Neural cell (in vitro differentiated cells): ENCODE data around the gene WNT5B.

Experiments used
- CTCF ChIP-seq: fragments of 450-650 bp; IDR thresholded peaks from 2 replicates; pipeline ENCODE4 v1.5.1; 2014; ENCODE audit warnings: antibody characterized with exemption, mild to moderate bottlenecking, moderate library complexity; ENCODE audit not compliant: poor library complexity, severe bottlenecking
- EP300 ChIP-seq: fragments of 450-650 bp; conservative IDR thresholded peaks from 2 replicates; pipeline ENCODE4 v1.6.1; 2014; ENCODE audit warnings: antibody characterized with exemption, mild to moderate bottlenecking, moderate library complexity; ENCODE audit not compliant: poor library complexity, severe bottlenecking
- EZH2 ChIP-seq: fragments of 200-600, 300-800 bp; shearing (Covaris generic), sonication (generic); IDR thresholded peaks from 2 replicates; pipeline ENCODE4 v1.6.1; 2014; ENCODE audit warnings: antibody characterized with exemption, low read length, borderline replicate concordance, mild to moderate bottlenecking; ENCODE audit not compliant: insufficient read depth, poor library complexity, severe bottlenecking
- POLR2AphosphoS5 ChIP-seq: IDR thresholded peaks from 2 replicates; pipeline ENCODE4 v1.6.1; 2012
- RAD21 ChIP-seq: fragments of 450-650 bp; conservative IDR thresholded peaks from 2 replicates; pipeline ENCODE4 v1.6.1; 2014; ENCODE audit warnings: antibody characterized with exemption, mild to moderate bottlenecking, moderate library complexity
- REST ChIP-seq: IDR thresholded peaks from 2 replicates; pipeline ENCODE4 v1.6.1; 2012; ENCODE audit warnings: borderline replicate concordance

GRCh38 chr12:1595690-1596347 is 33.2 kb upstream of the WNT5B start:
- TF ChIP-seq CTCF = no peak
- TF ChIP-seq EZH2 = no peak
- no peak for TF ChIP-seq POLR2AphosphoS5
- TF ChIP-seq REST = no peak
- TF ChIP-seq RAD21 = no peak
- TF ChIP-seq EP300 = no peak
